Stimulated activated CD8-positive, alpha-beta memory T cell treated with anti-CD3 and anti-CD28 coated beads, Interleukin-4, amount 100 ng/mL, for 48 hours (primary cell): ENCODE data around the gene SLC18B1.
A peak's percentile ranks its signal among the peaks of the same experiment; 100 is the strongest.
"Not testable (repeated sequence)": the region's sequence is repeated elsewhere in the genome, so short reads cannot be mapped to it uniquely, and the experiment has no call there.

Experiments used
- DNase-seq: peaks from one replicate; pipeline ENCODE4 v3.0.0-alpha.2; 2020

Gene SLC18B1

DNA sequence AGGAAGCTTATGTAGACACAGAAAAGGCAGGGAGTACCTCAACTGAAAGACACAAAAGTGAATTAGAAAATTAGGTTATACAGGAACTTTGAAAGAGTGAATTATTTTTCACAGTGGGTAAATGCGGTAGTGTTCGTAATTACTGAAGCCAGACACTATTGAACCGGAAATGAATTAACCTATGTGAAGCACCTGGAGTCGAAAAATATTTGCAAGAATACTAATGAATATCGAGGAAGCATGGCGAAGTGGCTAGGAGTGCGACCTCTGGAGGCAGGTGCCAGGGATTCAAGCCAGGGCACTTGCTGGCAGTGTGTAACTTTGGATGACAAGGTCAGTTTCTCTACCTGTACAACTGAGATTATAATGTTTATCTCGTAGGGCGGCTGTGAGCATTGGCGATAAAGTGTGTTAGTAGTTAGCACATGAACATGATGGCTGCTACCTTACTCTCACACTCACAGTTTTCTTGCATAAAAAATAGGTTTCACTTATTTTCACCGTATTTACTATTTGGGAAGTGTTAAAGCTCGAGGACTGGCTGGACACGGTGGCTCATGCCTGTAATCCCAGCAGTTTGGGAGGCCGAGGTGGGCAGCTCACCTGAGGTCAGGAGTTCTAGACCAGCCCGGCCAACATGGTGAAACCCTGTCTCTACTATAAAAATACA lies 567 bp upstream of the SLC18B1 start:
- peak; percentile 77 for DNase-seq

- DNase-seq: no peak
These were observed 3.0 kb downstream of the SLC18B1 start for GRCh38 chr6:132795461-132795860.

DNA sequence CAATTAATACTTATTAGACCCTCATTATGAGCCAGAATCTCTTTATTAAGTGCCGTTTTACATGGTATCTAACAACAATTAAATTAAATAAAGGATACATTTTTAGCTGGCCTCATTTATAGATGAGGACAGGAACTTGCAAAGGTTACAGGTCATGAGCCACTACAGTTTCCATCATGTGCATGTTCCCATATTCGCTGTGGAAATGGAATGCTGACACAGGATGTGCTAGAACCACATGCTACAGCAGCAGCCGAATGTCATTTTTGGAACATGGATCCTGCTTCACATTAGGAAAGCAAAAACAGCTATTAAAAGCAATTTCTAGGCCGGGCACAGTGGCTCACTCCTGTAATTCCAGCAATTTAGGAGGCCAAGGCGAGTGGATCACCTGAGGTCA lies 5.9 kb downstream of the SLC18B1 start:
- DNase-seq: no peak

DNA sequence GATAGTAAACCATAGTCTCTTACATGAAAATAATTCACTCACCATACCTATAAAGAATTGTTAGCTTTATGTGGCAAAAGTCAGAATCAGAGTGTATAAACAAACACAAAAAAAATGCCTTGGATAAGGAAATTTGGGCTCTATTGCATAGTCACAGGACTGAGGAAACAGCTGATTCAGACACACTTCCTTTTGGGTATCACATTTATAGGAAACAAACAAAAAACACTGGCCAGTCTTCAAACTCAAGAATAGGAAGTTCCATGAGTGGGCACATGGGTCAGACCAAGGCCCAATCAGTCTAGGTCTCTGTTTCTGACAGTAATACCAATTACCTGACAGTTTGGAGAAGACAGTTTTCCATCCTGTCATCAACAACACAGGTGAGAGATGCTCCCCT lies 8.0 kb downstream of the SLC18B1 start:
- no peak for DNase-seq

- DNase-seq: no peak
These were observed 9.1 kb downstream of the SLC18B1 start for GRCh38 chr6:132789396-132789776.

DNA sequence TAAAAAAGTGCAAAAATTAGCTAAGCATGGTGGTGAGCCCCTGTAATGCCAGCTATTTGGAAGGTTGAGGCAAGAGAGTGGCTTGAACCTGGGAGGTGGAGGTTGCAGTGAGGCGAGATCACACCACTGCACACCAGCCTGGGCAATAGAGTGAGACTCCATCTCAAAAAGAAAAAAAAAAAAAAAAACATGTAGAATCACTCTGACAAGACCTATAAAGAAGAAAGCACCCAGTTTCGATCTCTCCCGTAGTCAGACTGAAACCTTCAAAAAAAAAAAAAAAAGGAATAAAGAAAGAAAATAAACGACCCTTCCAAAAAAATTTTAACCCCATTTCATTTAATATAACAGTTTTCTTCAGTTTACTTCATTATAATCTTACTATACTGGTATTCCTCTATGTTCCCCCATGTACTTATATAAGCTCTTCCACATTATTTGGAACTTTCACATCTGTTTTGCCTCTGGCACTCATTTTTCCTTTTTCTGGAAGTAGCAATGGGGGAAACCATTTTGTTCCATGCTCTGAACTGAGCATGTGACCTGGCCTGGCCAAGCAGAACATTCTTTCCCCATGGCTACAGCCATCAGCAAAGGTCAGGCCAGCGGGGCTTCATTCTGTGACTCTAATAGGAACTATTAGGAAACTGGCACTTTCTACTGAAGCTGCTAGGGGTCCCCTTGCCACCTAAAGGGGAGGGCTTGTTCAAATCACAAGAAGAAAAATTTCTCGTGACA lies 9.6 kb downstream of the SLC18B1 start:
- DNase-seq: no peak

- no peak for DNase-seq
These were observed 12.5 kb downstream of the SLC18B1 start for GRCh38 chr6:132785936-132786335.

DNA sequence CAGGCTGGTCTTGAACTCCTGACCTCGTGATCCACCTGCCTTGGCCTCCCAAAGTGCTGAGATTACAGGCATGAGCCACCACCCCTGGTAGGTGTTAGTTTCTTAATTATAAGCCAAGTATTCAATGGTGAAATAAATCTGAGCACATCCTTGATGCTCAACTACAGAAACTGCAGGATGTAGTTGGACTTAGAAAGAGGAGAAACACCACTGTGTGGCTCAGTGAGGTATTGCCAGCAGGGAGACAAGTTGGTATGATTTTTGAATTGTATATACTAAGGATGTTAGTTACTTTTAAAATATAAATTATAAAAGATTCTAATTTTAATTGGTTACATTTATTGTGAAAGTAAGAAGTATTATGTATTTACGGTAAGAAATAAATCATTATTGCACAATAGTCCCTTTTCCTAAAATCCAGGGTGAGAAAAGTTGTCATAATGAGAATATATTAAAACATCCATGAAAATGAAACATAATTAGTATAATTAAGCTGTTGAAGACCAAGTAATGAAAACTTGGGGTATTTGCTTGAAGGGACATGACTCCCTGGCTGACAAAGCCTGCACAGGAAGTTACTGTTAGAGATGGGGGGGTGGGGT lies 17.6 kb downstream of the SLC18B1 start:
- no peak for DNase-seq

- not testable (repeated sequence) for DNase-seq
These were observed 20.6 kb downstream of the SLC18B1 start for GRCh38 chr6:132777881-132778280.

DNA sequence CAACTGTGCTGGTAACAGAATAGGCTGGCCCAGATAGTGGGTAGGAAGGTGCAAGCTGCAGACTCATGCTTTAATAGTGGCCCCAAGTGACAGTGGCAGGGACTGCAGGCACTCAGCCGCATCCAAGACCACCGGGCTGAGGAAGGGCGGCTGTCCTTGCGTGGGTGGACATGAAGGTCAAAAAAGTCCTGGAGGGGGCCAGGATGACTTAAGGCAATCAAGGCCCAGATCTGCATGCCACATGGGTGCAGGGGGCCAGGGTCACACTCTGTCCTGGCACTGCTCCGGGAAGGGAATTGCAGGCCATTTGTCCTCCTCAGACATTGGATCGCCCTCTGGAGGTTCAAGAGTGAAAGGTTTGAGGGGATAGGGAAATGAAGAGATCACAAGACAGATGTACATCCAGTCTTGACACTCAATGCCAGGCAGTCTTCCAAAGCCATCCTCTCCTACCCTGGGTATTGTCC lies 30.4 kb downstream of the SLC18B1 start:
- DNase-seq: peak; percentile 33

DNA sequence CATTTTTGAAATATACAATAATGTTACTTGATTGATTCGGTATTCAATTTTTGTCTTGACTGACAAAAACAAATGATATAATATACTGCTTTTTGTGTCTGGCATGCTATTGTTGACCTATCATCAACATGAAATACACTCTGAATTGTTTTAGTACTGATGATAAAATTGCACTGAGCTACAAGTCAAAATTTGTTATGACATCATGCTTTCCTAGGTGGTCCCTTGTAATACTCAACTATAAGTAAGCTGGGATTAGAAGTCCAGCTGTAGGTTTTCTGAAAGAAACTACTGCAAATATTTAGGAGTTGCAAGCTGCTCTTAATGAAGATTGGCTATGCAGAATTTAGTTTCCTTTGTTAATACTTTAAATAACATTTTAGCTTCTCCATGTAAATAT lies 32.9 kb downstream of the SLC18B1 start:
- DNase-seq: no peak

- no peak for DNase-seq
These were observed 34.1 kb downstream of the SLC18B1 start for GRCh38 chr6:132764370-132764769.

DNA sequence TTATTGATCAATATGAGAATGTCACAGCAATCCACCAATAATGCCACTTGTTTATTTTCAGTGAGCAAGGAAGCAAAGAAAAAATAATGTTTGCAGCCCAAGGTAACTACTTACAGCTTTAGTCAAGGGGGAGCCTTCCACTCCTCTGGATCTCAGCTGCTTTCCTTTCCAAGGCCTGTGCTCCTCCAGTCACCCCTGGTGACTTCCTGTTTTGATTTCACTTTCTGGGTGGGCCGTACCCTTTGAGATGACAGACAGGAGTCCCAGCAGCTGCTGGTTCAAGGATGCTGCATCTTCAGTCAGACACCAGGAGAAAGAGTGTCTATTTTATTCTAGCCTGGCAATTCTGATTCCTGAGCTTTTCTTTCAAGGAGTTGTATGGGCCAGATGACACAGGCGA lies 35.2 kb downstream of the SLC18B1 start:
- peak; percentile 43 for DNase-seq

- DNase-seq: no peak
These were observed 38.2 kb downstream of the SLC18B1 start for GRCh38 chr6:132760256-132760655.

DNA sequence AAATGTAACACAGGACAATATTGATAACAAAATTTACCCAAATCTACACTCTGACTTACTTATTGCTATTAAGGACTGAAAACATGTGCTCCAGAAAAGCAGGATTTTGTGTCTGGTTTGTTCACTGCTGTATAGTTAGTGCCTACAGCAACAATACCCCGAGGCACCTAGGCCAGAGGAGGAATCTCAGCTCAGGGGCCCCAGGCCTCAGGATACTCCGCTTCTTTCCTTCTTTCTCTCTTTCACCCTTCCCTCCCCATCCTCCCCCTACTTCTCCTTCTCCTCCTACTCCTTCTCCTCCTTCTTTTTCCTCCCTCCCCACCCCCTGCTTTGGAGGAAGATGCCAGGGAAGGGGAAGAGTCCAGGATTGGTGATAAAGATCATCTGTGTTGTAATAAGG lies 39.7 kb downstream of the SLC18B1 start:
- DNase-seq: no peak

GRCh38 chr6:132752255-132752654 lies 46.2 kb downstream of the SLC18B1 start:
- no peak for DNase-seq

DNA sequence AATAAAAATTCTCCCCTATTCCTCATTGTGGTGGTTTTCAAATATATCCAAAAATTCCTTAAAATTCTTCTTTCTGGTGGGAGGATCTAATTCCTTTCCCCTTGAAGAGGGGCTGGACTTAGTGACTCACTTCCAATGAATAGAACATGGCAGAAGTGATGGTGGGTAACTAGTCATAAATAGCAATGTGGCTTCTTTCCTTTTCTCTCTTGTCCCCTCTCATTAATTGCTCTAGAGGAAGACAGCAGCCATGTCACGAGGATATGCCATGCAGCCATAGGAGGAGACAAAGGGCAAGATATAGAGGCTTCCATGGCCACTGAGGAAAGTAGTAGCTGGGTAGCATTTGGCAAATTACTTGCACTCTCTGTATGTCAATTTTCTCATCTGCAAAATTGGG lies 46.6 kb downstream of the SLC18B1 start:
- DNase-seq: no peak

DNA sequence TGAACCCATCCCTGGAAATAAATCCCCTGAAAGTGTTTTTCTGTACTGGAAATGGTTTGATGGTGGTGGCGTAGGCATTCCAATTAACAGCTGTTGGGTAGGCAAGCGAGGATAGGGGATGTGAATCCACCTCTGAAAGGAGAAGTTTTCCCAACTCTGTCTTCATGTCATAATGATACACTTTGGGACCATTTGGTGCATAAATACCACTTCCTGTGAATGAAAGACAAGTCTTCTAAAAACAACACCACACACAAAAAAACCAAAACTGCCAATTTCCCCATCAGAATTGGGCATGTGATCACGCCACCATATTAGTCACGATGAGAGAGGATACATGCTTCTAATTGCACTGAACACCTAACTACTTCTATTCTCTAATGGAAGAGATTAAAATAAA lies 47.1 kb downstream of the SLC18B1 start:
- no peak for DNase-seq

DNA sequence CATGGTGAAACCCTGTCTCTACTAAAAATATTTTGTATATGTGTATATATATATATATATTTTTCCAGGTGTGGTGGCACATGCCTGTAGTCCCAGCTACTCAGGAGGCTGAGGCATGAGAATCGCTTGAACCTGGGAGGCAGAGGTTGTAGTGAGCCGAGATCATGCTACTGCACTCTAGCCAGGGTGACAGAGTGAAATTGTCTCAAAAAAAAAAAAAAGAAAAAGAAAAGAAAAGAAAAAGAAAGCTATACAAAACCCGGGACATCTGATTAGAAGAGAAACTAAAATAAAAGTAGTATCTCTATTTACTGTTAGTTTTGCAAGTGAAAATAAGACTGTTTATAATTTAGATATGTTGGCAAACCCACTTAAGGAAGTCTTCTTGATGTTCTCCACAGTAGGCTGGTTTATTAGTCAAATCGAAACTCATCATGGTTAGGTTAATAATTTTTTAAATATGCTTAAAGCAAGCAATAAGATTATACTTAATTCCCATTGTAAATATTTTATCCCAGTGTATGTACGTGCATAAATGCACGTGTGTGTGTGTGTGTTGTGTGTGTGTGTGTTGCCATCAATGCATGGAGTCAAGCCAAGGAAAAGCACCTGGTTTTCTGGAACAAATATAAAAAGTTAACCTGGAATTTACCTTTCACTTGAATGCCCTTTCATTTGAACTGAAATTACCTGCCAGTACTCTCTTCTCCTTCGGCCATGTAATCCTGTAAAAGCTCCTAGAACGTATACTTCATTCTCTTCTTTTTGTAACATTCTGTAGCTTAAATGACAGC lies 47.8 kb downstream of the SLC18B1 start:
- DNase-seq: no peak

DNA sequence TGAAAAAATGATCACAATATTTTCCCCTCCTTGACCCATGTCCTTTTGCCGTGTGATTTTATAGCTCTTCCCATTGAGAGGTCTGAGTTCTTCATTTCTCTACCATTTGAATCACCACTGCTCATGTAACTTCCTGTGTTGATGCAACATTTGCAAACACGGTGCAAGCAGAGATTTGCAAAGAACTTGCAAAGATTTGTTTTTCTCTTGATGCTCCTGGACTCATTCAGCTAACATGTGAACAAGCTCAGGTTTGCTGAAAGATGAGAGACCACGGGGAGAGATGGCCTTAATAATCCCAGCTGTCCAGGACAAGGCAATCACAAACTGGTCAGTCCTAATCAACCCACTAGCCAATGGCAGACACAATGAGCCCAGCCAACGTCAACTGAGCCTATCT lies 49.3 kb downstream of the SLC18B1 start:
- DNase-seq: no peak

DNA sequence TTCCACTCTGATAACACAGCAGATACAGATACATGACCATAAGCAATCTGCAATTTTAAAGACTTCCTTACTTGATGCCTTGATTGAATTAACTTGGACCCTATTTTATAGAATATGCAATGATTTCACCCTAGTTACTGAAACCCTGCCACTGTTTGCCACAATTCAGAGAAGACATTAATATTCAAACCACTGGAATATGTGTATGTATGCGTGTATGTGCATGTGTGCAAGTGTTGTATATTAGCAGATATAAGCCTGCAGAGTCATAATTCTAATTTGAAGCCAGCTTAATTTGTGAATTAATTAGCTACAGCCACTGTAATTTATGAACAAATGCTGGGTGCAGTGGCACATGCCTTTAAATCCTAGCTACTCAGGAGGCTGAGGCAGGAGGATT lies 50.0 kb downstream of the SLC18B1 start:
- no peak for DNase-seq

DNA sequence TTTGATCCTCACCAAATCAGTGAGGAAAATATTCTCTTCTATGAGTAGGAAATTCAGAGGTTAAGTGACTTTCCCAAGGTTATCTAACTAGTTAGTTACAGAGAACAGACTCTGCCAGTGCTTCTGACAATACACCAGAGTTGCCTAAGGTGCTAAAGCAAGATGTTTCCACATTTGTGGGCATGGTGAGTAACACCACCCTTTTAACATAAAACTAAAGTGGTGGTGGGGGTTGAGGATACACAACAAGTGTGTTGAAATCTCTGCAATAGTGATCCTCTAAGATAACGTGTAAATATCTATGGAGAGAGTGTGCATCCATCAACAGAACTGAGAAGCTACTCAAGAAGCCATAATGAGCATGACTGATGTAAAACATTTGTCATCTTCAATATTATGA lies 52.4 kb downstream of the SLC18B1 start:
- DNase-seq: no peak

- DNase-seq: no peak
These were observed 55.9 kb downstream of the SLC18B1 start for GRCh38 chr6:132742495-132742894.
